H1 (cell line): Measurements from ENCODE around the gene AP2A2. TPM values are rescaled to one million over a fixed set of nuclear protein-coding genes. Genes with fewer than 3 reads are reported as not detected.

Experiments
- CTCF ChIA-PET: fragments of 300-600 bp; sonication (Branson Sonifier 250); formaldehyde crosslinking; loops from one replicate; lab custom pipeline; 2021; ENCODE audit not compliant: partially characterized antibody; lab: Charles Lee
- POLR2A ChIA-PET: fragments of 300-600 bp; sonication (Branson Sonifier 250); formaldehyde crosslinking; loops from one replicate; lab custom pipeline; 2021; ENCODE audit warnings: inconsistent platforms; ENCODE audit not compliant: partially characterized antibody; lab: Charles Lee
- DNase-seq, 2 experiments: peaks; one replicate each; pipeline versions ENCODE4 v3.0.0 to v3.0.0-alpha.2; 2010 to 2022; ENCODE audit warnings: low spot score in 2 of 2, low read depth in 1 of 2, mixed read lengths in 1 of 2
- FAIRE-seq: peaks from 2 replicates; lab custom pipeline; 2011; peaks lifted over from hg19 to GRCh38; lab: Jason Lieb, UNC
- H2AFZ ChIP-seq: 2 replicates; pipeline ENCODE4 v1.8.1; 2012; ENCODE audit warnings: low read length, inconsistent platforms
- H2AK5ac ChIP-seq: 2 replicates; pipeline ENCODE4 v1.6.1; 2013; ENCODE audit warnings: low read depth, low read length
- H2BK120ac ChIP-seq: replicated peaks from 2 replicates; pipeline ENCODE3; 2013; ENCODE audit warnings: low read depth, low read length, inconsistent platforms
- H2BK12ac ChIP-seq: 2 replicates; pipeline ENCODE4 v1.6.1; 2013; ENCODE audit warnings: low read depth, low read length
- H2BK15ac ChIP-seq: 2 replicates; pipeline ENCODE4 v1.6.1; 2013; ENCODE audit warnings: low read length
- H2BK20ac ChIP-seq: 2 replicates; pipeline ENCODE4 v1.6.1; 2013; ENCODE audit warnings: low read length
- H2BK5ac ChIP-seq: 2 replicates; pipeline ENCODE4 v1.6.1; 2013; ENCODE audit warnings: low read depth, low read length
- H3K14ac ChIP-seq: 2 replicates; pipeline ENCODE4 v1.6.1; 2013; ENCODE audit warnings: inconsistent platforms; ENCODE audit not compliant: insufficient read length
- H3K18ac ChIP-seq: 2 replicates; pipeline ENCODE4 v1.6.1; 2013; ENCODE audit warnings: low read length; ENCODE audit errors: extremely low read depth
- H3K23ac ChIP-seq: 2 replicates; pipeline ENCODE4 v1.6.1; 2013; ENCODE audit warnings: inconsistent platforms; ENCODE audit not compliant: insufficient read length
- H3K23me2 ChIP-seq: 2 replicates; pipeline ENCODE4 v1.6.1; 2013; ENCODE audit warnings: low read depth, low read length
- H3K27ac ChIP-seq: 2 replicates; pipeline ENCODE4 v1.6.1; 2011; ENCODE audit warnings: low read depth, low read length, inconsistent platforms
- H3K27me3 ChIP-seq, 4 experiments: replicated peaks in 1 of 4; 1 replicate in 1 of 4; 2 replicates in 3 of 4; pipeline versions ENCODE4 v1.6.1 to v1.8.1; 2011 to 2013; ENCODE audit warnings: low read length in 3 of 4, mild to moderate bottlenecking in 3 of 4, inconsistent platforms in 2 of 4, mixed read lengths in 2 of 4, moderate library complexity in 1 of 4; ENCODE audit not compliant: control insufficient read depth in 3 of 4, insufficient read depth in 3 of 4; ENCODE audit errors: extremely low read depth in 1 of 4
- H3K36me3 ChIP-seq, 4 experiments: 2 replicates each; pipeline versions ENCODE4 v1.6.1 to v1.8.1; 2011 to 2013; ENCODE audit warnings: mild to moderate bottlenecking in 4 of 4, low read length in 3 of 4, moderate library complexity in 2 of 4, control low read depth in 1 of 4, inconsistent platforms in 1 of 4; ENCODE audit not compliant: insufficient read depth in 4 of 4, control insufficient read depth in 2 of 4
- H3K4ac ChIP-seq: replicated peaks from 2 replicates; pipeline ENCODE3; 2013; ENCODE audit warnings: low read length, low read depth, mixed read lengths, inconsistent platforms; ENCODE audit not compliant: insufficient read length
- H3K4me1 ChIP-seq, 4 experiments: replicated peaks in 1 of 4; 1 replicate in 1 of 4; 2 replicates in 3 of 4; pipeline versions ENCODE4 v1.6.1 to v1.8.1; 2011 to 2013; ENCODE audit warnings: low read length in 3 of 4, inconsistent platforms in 2 of 4, mixed read lengths in 1 of 4; ENCODE audit not compliant: insufficient read depth in 4 of 4, control insufficient read depth in 3 of 4
- H3K4me2 ChIP-seq, 2 experiments: 2 replicates each; pipeline versions ENCODE4 v1.6.1 to v1.8.1; 2011 to 2013; ENCODE audit warnings: low read depth in 2 of 2, low read length in 2 of 2, control low read depth in 1 of 2, inconsistent platforms in 1 of 2, mild to moderate bottlenecking in 1 of 2; ENCODE audit not compliant: insufficient read depth in 1 of 2
- H3K4me3 ChIP-seq, 4 experiments: fragments of 200-600, 300-600 bp in 1 of 4; sonication (generic), shearing (Covaris generic), sonication (Bioruptor Twin) in 1 of 4; 2 replicates each; pipeline versions ENCODE4 v1.5.1 to v1.8.1; 2011 to 2016; ENCODE audit warnings: low read length in 4 of 4, low read depth in 3 of 4, control low read depth in 2 of 4, inconsistent platforms in 2 of 4, mild to moderate bottlenecking in 2 of 4, mixed read lengths in 1 of 4, moderate library complexity in 1 of 4; ENCODE audit not compliant: insufficient read depth in 2 of 4; ENCODE audit errors: extremely low read depth in 1 of 4
- H3K56ac ChIP-seq: replicated peaks from 2 replicates; pipeline ENCODE3; 2013; ENCODE audit warnings: low read depth, mild to moderate bottlenecking, mixed read lengths, low read length, inconsistent platforms; ENCODE audit not compliant: insufficient read length
- H3K79me1 ChIP-seq: 2 replicates; pipeline ENCODE4 v1.6.1; 2013; ENCODE audit warnings: low read depth, low read length, control low read depth
- H3K79me2 ChIP-seq, 2 experiments: 2 replicates each; pipeline versions ENCODE4 v1.6.1 to v1.8.1; 2012 to 2013; ENCODE audit warnings: low read length in 2 of 2, mild to moderate bottlenecking in 2 of 2, inconsistent platforms in 1 of 2; ENCODE audit not compliant: insufficient read depth in 2 of 2, control insufficient read depth in 1 of 2
- H3K9ac ChIP-seq, 4 experiments: replicated peaks in 1 of 4; 1 replicate in 1 of 4; 2 replicates in 3 of 4; pipeline versions ENCODE4 v1.6.1 to v1.8.1; 2011 to 2013; ENCODE audit warnings: low read depth in 3 of 4, low read length in 3 of 4, control low read depth in 2 of 4, mild to moderate bottlenecking in 2 of 4, moderate library complexity in 2 of 4, inconsistent platforms in 1 of 4; ENCODE audit errors: extremely low read depth in 1 of 4
- H3K9me3 ChIP-seq, 2 experiments: 2 replicates each; pipeline versions ENCODE4 v1.6.1 to v1.8.1; 2012 to 2013; ENCODE audit warnings: mild to moderate bottlenecking in 2 of 2, moderate library complexity in 2 of 2, control low read depth in 1 of 2, inconsistent platforms in 1 of 2, low read depth in 1 of 2, low read length in 1 of 2, mixed read lengths in 1 of 2; ENCODE audit not compliant: insufficient read depth in 2 of 2
- H4K20me1 ChIP-seq, 2 experiments: replicated peaks in 1 of 2; 2 replicates each; pipeline versions ENCODE3 to v1.8.1; 2011 to 2013; ENCODE audit warnings: inconsistent platforms in 2 of 2, low read length in 2 of 2, mild to moderate bottlenecking in 1 of 2; ENCODE audit not compliant: insufficient read depth in 2 of 2, control insufficient read depth in 1 of 2
- H4K5ac ChIP-seq: 2 replicates; pipeline ENCODE4 v1.6.1; 2013; ENCODE audit warnings: low read length, low read depth, mixed read lengths, inconsistent platforms; ENCODE audit not compliant: insufficient read length
- H4K8ac ChIP-seq: 2 replicates; pipeline ENCODE4 v1.8.0; 2013; ENCODE audit warnings: mild to moderate bottlenecking, moderate library complexity, low read length, inconsistent platforms; ENCODE audit not compliant: insufficient read depth; ENCODE audit errors: extremely low read depth
- H4K91ac ChIP-seq: replicated peaks from 2 replicates; pipeline ENCODE3; 2013; ENCODE audit warnings: low read length, mixed read lengths, inconsistent platforms; ENCODE audit not compliant: insufficient read length
- ASH2L ChIP-seq: fragments of 200-600, 300-600 bp; sonication (generic); IDR thresholded peaks from one replicate; pipeline ENCODE4 v1.7.1; 2017; ENCODE audit warnings: low read length
- HDAC6 ChIP-seq: IDR thresholded peaks from one replicate; pipeline ENCODE4 v1.7.1; 2012; ENCODE audit warnings: low read depth, mild to moderate bottlenecking, inconsistent platforms, low read length, moderate library complexity
- TAF7 ChIP-seq: optimal IDR thresholded peaks from 2 replicates; pipeline ENCODE3; 2011; ENCODE audit warnings: low read depth, mild to moderate bottlenecking, inconsistent platforms, low read length, moderate library complexity, borderline replicate concordance
- TCF12 ChIP-seq: IDR thresholded peaks from 2 replicates; pipeline ENCODE4 v1.6.1; 2011; ENCODE audit warnings: low read depth, mild to moderate bottlenecking, low read length
- WGBS, 2 experiments: shearing (Covaris generic) in 1 of 2; methylation state at CpG; one replicate each; pipeline versions ENCODE4 v1.1.6 to v1.1.7; 2013 to 2015; ENCODE audit warnings: low lambda C conversion rate in 2 of 2, mixed read lengths in 2 of 2, inconsistent platforms in 1 of 2, low coverage in 1 of 2, missing lambda C conversion rate in 1 of 2; ENCODE audit not compliant: insufficient replicate concordance in 2 of 2, insufficient coverage in 1 of 2, insufficient read length in 1 of 2; ENCODE audit errors: extremely low coverage in 1 of 2, missing lambda C conversion rate in 1 of 2; 5-methylcytosine and 5-hydroxymethylcytosine counted together
- polyA plus RNA-seq, 7 experiments: library from polyadenylated mRNA; depleted of rRNA in 3 of 7; stranded (reverse) in 5 of 7; unstranded in 2 of 7; fragments of >200 nt in 5 of 7; fragments of 200-250 nt in 2 of 7; gene quantifications; 1 replicate in 5 of 7; 2 replicates in 1 of 7; 4 replicates in 1 of 7; pipeline versions ENCODE4 v1.2.1 to v1.2.3, GENCODE V29; 2011 to 2013; ENCODE audit warnings: missing spikeins in 2 of 7, mixed read lengths in 2 of 7
- total RNA-seq: library from RNA; stranded (reverse); fragmentation: NEBNext Ultra II Directional; extraction: Animal tissue kit (Norgen Biotek cat#: 25700); gene quantifications from 2 replicates; pipeline ENCODE4 v1.2.1, GENCODE V29; 2021

The AP2A2 gene
- total and polyA plus RNA-seq, 2 of the 8 experiments (the other 6 are each of a cell fraction or from before 2014, with no cell fraction given) = 50.0 to 65.0 TPM

GRCh38 chr11:937841-938261, 12.2 kb downstream of the AP2A2 start:
- POLR2A ChIA-PET = interaction anchor here (0.9 to 2.5 kb wide), 2 partner anchors 8 to 11 kb away, joined by 4 to 6 read pairs; no protein-coding TSS in a partner anchor
- no peak overlapping the region for H2BK15ac ChIP-seq
- peaks cover 10 to 24% of the 10 kb centered on the region in 2 experiments for H4K20me1 ChIP-seq
- WGBS, 2 experiments = 41% methylated on average over 10 of the region's 10 CpGs; no CpG with 5 or more reads in 1 of the 2 experiments
- H3K56ac ChIP-seq = no peak overlapping the region
- no peak overlapping the region for H3K14ac ChIP-seq
- peaks cover 2% of the 10 kb centered on the region; the same call in 1 of the 2 replicates for H3K23me2 ChIP-seq
- H3K9me3 ChIP-seq = no peaks in the 10 kb centered on the region
- peak; percentile 24 for FAIRE-seq
- no peak overlapping the region for H3K23ac ChIP-seq
- peaks cover 14 to 26% (median 22%) of the 10 kb centered on the region in 4 experiments for H3K4me1 ChIP-seq
- no peak for DNase-seq
- H4K91ac ChIP-seq = peak overlapping the region; percentile 1
- H3K36me3 ChIP-seq = no peaks in the 10 kb centered on the region
- H3K79me2 ChIP-seq = peaks cover 0 to 79% of the 10 kb centered on the region in 2 experiments
- H3K9ac ChIP-seq = no peak overlapping the region
- no peak overlapping the region for H2AK5ac ChIP-seq
- peaks cover 15% of the 10 kb centered on the region for H3K79me1 ChIP-seq
- peak overlapping the region; percentile 36 to 38; a peak in 2 of 4 replicates for H3K4me2 ChIP-seq
- H3K18ac ChIP-seq = no peak overlapping the region
- no peak overlapping the region for H3K4ac ChIP-seq
- CTCF ChIA-PET = interaction anchor here (1.0 kb wide), 1 partner anchor 9 kb away, joined by 5 read pairs; no protein-coding TSS in a partner anchor
- H4K8ac ChIP-seq = no peak overlapping the region
- H2BK20ac ChIP-seq = no peak overlapping the region
- peak overlapping the region; percentile 62 for H2BK12ac ChIP-seq
- H3K27me3 ChIP-seq = no peaks in the 10 kb centered on the region
- TF ChIP-seq TCF12 (0 out of 2 replicates have a peak, but pooled peaks have one; percentile 5), TAF7 (no peak), ASH2L (peak; percentile 28), HDAC6 (no peak)
- H2AFZ ChIP-seq = no peak overlapping the region
- H3K27ac ChIP-seq = no peak overlapping the region
- peak overlapping the region; percentile 15 for H2BK120ac ChIP-seq
- H4K5ac ChIP-seq = peak overlapping the region; percentile 9
- no peak overlapping the region for H2BK5ac ChIP-seq
- no peak overlapping the region; a peak in 1 of 8 replicates for H3K4me3 ChIP-seq
